ENCODE data around the gene SCN5A.
"Not testable (repeated sequence)": the region's sequence is repeated elsewhere in the genome, so short reads cannot be mapped to it uniquely, and the experiment has no call there.

Gene SCN5A

DNA sequence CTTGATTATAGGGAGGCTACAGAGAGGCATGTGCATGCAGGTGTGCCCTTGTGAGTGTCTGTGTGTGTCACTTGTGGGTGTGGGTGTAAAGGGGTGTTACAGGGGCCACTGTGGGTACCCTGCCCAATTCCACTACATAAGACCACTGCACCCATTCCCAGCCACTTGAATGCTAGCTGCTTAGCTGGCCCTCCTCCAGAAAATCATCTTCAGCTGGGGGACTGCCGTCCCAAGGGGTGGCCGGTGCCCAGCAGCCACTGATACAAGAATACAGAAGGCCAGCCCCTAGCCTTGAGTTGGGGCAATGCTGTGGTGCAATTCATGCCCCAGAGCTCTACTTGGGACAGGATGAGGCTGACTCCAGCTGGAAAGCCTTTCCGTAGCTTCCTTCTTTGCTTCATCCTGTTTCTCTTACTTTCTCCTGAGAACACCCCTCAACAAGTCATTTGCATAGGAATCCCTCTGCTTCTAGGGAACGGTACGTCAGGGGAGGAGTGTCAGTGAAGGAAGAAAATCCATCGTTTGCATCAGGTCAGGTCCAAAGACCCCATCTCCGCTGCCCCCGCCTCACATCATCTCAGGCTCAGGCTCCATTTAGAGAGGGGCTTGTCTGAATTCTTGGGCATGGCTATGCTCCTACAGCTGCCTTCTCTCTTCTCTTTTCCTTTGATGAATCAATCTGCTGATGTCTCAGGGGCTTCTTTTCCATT is 72.0 kb downstream of the SCN5A start:
- no peak for DNase-seq

GRCh38 chr3:38576526-38577370 is 72.7 kb downstream of the SCN5A start:
- no peak for DNase-seq

- no peak for DNase-seq
These were observed 73.4 kb downstream of the SCN5A start for GRCh38 chr3:38576131-38576525.

- DNase-seq: no peak
These were observed 74.1 kb downstream of the SCN5A start for GRCh38 chr3:38575279-38575843.

DNA sequence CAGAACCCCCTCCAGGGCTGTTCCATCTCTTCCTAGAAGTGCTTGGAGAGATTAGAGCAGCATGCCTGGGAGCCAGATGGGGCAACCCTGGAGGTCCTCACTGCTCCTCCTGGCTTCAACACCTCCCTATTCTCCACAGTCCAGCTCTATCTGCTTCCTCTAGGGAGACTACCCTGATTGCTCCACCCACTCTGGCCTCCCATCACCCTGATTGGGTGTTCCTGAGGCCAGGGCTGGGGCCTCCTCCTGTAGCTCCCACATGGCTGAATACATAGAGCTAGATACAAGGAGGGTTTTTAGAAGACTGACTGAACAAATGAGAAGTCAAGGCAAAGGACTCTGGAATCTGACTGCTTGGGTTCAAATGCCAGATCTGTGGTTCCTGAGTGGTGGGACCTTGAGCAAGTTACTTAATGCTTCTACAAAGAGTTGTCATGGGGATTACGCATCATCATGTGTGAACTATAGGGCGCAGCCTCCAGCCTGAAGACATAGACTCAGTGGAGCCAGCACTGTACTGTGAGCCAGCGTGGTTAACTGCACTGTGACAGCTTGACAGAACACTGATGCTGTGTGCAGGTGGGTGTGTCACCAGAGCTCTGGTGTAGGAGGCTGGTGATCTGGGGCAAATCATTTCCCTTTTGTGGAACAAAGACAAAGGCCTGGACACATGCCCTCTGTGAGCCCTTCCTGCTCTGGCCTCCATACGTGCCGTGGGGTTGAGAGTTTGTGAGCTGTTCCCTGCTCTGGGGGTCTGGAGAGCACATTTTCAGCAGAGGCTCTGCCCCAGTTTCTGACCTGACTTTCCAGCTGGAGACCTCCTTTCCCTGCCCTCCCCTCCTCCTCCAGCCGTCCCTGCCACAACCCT is 74.8 kb downstream of the SCN5A start:
- DNase-seq: no peak

DNA sequence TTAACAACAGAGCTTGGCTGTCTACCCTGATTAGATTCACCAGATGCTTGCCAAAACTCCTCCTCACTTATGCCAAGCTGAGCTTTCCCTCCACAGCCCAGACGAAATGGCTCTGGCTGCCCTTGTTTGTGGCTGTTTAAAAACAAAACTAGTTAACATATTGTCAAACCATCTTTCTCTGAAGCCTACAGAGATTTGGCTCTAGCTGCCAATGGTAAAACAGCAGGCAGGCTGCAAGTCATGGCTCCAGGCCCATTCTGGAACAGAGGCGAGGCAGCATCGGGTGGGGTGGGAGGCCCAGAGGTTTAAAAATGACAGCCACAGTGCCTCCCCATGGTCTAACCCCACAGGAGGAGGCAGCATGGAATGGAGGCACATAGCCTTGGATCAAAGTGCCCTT is 75.9 kb downstream of the SCN5A start:
- no peak for DNase-seq

DNA sequence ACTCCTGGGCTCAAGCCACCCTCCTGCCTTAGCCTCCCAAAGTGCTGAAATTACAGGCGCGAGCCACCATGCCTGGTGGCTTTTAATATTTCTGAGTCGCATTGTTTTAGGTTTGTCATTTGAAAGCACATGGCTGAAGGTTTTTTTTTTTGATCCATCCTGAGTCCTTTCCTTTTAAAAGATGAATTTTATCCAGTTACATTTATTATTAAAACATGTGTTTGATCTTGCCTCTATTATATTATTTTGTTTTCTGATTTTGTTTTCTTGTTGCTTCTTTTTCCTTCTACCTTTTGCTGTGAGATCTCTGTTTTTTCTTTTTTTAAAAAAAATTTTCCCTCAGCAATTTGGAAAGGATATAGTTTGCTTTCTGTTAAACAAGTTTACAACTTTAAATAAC is 76.4 kb downstream of the SCN5A start:
- DNase-seq: no peak

DNA sequence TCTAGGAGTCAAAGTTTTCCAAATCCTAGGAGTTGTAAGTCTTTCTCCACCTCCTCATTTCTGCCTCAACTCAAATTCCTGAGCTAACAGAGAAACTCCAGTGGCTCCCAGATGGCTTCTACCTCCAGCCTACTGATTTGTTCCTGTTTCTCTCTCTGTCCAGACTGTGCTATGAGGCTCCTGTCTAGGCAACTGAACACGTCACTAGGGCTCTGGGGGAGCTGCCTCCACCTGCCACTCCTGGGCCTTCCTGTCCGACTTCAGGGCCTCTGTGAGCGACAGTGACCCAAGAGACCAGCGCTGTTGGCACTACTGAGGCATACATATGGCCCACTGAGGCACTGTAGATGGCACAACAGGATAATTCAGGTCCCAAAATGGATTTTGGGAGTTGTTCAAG is 82.0 kb downstream of the SCN5A start:
- DNase-seq: no peak

GRCh38 chr3:38566794-38567193 is 82.7 kb downstream of the SCN5A start:
- DNase-seq: not testable (repeated sequence)

GRCh38 chr3:38566215-38566528 is 83.3 kb downstream of the SCN5A start:
- no peak for DNase-seq

DNA sequence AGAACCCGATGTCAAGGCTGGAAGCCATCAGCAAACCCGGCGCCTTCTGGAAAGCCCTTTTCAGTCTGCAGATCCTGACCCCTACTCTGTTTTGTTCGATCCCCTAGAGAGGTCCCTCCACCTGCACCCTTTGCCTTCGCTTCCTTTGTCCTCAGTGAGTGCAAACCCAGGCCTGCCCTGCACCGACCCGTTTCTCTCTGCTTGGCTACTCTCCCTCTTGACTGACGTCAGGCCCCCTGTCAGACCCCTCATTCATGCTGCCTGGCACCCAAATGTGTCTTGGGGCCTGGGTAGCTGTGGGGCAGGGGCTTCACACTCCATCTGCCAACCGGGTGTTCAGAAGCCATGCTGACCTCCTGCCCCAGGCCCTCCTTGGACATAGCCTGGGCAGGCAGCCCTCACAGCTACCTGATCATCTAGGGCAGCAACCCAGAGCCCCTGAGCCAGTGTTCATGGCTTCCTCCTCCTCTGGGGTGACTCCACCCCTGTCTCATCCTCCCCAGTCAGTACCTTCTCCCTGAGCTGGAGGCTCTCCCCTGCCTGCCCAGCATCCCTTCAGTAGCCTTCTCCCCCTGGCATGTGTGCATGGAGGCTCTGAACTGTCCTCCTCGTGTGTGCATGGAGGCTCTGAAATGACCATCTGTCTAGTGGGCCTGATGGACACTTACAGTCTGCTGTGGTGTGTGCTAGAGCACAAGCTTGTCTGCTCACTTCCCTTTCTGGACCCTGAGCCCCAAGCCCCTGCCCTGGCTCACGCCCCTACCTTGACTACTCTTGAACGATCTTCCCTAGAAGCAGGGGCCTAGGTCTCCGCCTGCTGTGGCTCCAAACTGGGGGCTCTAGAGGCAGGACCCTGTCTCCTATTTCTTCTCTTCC is 83.9 kb downstream of the SCN5A start:
- no peak for DNase-seq

GRCh38 chr3:38564631-38565338 is 84.7 kb downstream of the SCN5A start:
- DNase-seq: no peak

- no peak for DNase-seq
These were observed 85.6 kb downstream of the SCN5A start for GRCh38 chr3:38563886-38564270.

GRCh38 chr3:38563070-38563885 is 86.2 kb downstream of the SCN5A start:
- DNase-seq: no peak

- no peak for DNase-seq
These were observed 87.0 kb downstream of the SCN5A start for GRCh38 chr3:38562467-38562925.

GRCh38 chr3:38561746-38562466 is 87.6 kb downstream of the SCN5A start:
- DNase-seq: no peak

DNA sequence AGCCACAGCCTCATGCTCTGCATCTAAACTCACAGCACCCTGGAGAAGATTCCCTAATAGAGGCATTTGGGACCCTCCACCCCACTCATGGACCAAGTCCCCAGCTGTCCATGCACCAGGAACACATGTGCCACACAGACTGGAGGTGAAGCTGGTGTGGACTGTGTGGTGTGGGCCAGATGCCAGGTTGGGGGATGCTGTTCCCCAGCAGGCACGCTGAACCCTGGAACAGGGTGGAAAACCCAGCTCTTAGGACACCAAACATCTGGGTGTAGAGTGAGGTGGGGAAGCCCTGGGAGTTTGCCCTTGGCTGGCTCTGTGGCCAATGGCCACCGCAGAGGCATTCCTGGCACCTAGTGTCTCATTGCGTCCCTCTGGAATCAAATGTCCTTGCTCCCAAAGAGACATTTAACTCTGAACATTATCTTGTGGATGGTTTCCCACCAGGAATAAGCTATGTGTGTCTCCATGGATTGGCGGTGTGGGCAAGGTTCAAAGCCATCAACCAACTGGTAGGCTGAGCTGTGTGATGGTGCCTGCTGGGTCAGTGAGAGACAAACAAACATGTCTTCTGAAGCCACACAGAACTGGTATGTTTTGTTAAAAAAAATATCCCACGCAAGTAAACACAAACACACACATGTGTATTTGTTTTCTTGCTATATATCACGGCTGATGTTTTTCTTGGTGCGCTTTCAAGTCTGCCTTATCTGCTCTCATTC is 88.3 kb downstream of the SCN5A start:
- DNase-seq: no peak

DNA sequence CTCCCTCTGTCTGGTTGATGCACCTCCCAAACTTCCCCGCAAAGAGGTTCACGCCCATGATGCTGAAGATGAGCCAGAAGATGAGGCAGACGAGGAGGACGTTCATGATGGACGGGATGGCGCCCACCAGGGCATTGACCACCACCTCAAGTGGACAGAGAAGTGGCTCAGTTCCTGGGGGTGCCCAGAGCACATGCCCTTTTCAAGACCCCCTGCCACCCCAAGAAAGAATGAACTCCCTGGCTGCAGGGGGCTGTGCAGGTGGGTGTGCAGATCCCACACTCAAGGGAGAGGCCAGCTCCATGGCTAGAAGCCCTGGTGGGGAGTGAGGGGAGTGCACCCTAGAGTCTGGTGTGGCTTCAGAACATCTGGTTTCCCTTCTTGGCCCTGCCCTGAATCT is 89.2 kb downstream of the SCN5A start:
- no peak for DNase-seq

DNA sequence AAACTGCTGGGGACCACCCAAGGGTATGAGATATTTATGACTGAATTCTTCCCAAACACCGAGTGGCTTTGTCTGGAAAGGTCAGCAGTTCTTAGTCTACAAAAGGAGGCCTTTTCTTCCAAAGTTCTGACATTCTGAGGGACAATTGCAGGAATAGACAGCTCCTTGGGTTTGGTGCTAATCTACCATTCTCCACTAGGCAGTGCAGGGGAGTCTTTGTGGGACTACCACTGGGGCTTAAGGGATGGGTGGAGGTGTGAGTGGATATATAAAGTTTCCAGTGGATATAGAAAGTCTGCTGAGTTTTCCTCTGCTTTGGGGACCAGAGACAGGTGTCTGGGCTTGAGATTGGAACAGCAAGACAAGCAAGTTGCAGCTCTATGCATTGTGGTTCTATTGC is 90.6 kb downstream of the SCN5A start:
- DNase-seq: no peak

All from activated naive CD4-positive, alpha-beta T cell treated with anti-CD3 and anti-CD28 coated beads, Interleukin-2, amount 50 U/mL, for 16 hours (primary cell).